ENCODE results near the gene SSTR5.

The SSTR5 gene

GRCh38 chr16:1048442-1049112, 24.0 kb upstream of the SSTR5 start:
- Histone ChIP-seq H3K27ac (ENCODE audit: low read length) (no peak overlapping the region), H3K4me3 (ENCODE audit: low read length in 2 of 2) (no peak overlapping the region), H3K27me3 (ENCODE audit: control insufficient read depth in 1 of 2, insufficient read depth in 2 of 2, low read length in 2 of 2) (peaks cover 14 to 15% of the 10 kb centered on the region in 2 donors), H3K9me3 (ENCODE audit: control insufficient read depth in 2 of 2, low read length in 2 of 2) (no peaks in the 10 kb centered on the region), H3K4me1 (ENCODE audit: control insufficient read depth, insufficient read depth, low read length) (peaks cover 9% of the 10 kb centered on the region), H3K9ac (ENCODE audit: low read length in 2 of 2) (no peak overlapping the region), H3K36me3 (ENCODE audit: control insufficient read depth in 2 of 2, insufficient read depth in 2 of 2, low read length in 2 of 2) (no peaks in the 10 kb centered on the region)

- Histone ChIP-seq H3K9me3 (ENCODE audit: control insufficient read depth in 2 of 2, low read length in 2 of 2) (no peaks in the 10 kb centered on the region), H3K4me3 (ENCODE audit: low read length in 2 of 2) (no peak overlapping the region), H3K36me3 (ENCODE audit: control insufficient read depth in 2 of 2, insufficient read depth in 2 of 2, low read length in 2 of 2) (no peaks in the 10 kb centered on the region), H3K27ac (ENCODE audit: low read length) (no peak overlapping the region), H3K9ac (ENCODE audit: low read length in 2 of 2) (no peak overlapping the region), H3K4me1 (ENCODE audit: control insufficient read depth, insufficient read depth, low read length) (peaks cover 9% of the 10 kb centered on the region), H3K27me3 (ENCODE audit: control insufficient read depth in 1 of 2, insufficient read depth in 2 of 2, low read length in 2 of 2) (peaks cover 14 to 15% of the 10 kb centered on the region in 2 donors)
Measured at GRCh38 chr16:1049113-1049975, 23.2 kb upstream of the SSTR5 start.

GRCh38 chr16:1049976-1050247, 22.6 kb upstream of the SSTR5 start:
- Histone ChIP-seq H3K4me3 (ENCODE audit: low read length in 2 of 2) (no peak overlapping the region), H3K27me3 (ENCODE audit: control insufficient read depth in 1 of 2, insufficient read depth in 2 of 2, low read length in 2 of 2) (peaks cover 15 to 16% of the 10 kb centered on the region in 2 donors), H3K36me3 (ENCODE audit: control insufficient read depth in 2 of 2, insufficient read depth in 2 of 2, low read length in 2 of 2) (no peaks in the 10 kb centered on the region), H3K9ac (ENCODE audit: low read length in 2 of 2) (no peak overlapping the region), H3K27ac (ENCODE audit: low read length) (no peak overlapping the region), H3K9me3 (ENCODE audit: control insufficient read depth in 2 of 2, low read length in 2 of 2) (no peaks in the 10 kb centered on the region), H3K4me1 (ENCODE audit: control insufficient read depth, insufficient read depth, low read length) (peaks cover 9% of the 10 kb centered on the region)

GRCh38 chr16:1050516-1050915, 22.0 kb upstream of the SSTR5 start:
- Histone ChIP-seq H3K4me3 (ENCODE audit: low read length in 2 of 2) (no peak overlapping the region), H3K27ac (ENCODE audit: low read length) (no peak overlapping the region), H3K9ac (ENCODE audit: low read length in 2 of 2) (no peak overlapping the region), H3K4me1 (ENCODE audit: control insufficient read depth, insufficient read depth, low read length) (peaks cover 9% of the 10 kb centered on the region), H3K9me3 (ENCODE audit: control insufficient read depth in 2 of 2, low read length in 2 of 2) (no peaks in the 10 kb centered on the region), H3K36me3 (ENCODE audit: control insufficient read depth in 2 of 2, insufficient read depth in 2 of 2, low read length in 2 of 2) (no peaks in the 10 kb centered on the region), H3K27me3 (ENCODE audit: control insufficient read depth in 1 of 2, insufficient read depth in 2 of 2, low read length in 2 of 2) (peaks cover 15 to 17% of the 10 kb centered on the region in 2 donors)

- Histone ChIP-seq H3K27me3 (ENCODE audit: control insufficient read depth in 1 of 2, insufficient read depth in 2 of 2, low read length in 2 of 2) (peaks cover 14% of the 10 kb centered on the region in 2 donors), H3K36me3 (ENCODE audit: control insufficient read depth in 2 of 2, insufficient read depth in 2 of 2, low read length in 2 of 2) (no peaks in the 10 kb centered on the region), H3K4me1 (ENCODE audit: control insufficient read depth, insufficient read depth, low read length) (peaks cover 9% of the 10 kb centered on the region), H3K9me3 (ENCODE audit: control insufficient read depth in 2 of 2, low read length in 2 of 2) (no peaks in the 10 kb centered on the region), H3K4me3 (ENCODE audit: low read length in 2 of 2) (no peak overlapping the region), H3K27ac (ENCODE audit: low read length) (no peak overlapping the region), H3K9ac (ENCODE audit: low read length in 2 of 2) (no peak overlapping the region)
Measured at GRCh38 chr16:1050921-1051320, 21.6 kb upstream of the SSTR5 start.

GRCh38 chr16:1051446-1051845, 21.1 kb upstream of the SSTR5 start:
- Histone ChIP-seq H3K4me3 (ENCODE audit: low read length in 2 of 2) (no peak overlapping the region), H3K4me1 (ENCODE audit: control insufficient read depth, insufficient read depth, low read length) (peaks cover 9% of the 10 kb centered on the region), H3K9me3 (ENCODE audit: control insufficient read depth in 2 of 2, low read length in 2 of 2) (no peaks in the 10 kb centered on the region), H3K27me3 (ENCODE audit: control insufficient read depth in 1 of 2, insufficient read depth in 2 of 2, low read length in 2 of 2) (peaks cover 11 to 14% of the 10 kb centered on the region in 2 donors), H3K27ac (ENCODE audit: low read length) (no peak overlapping the region), H3K9ac (ENCODE audit: low read length in 2 of 2) (no peak overlapping the region), H3K36me3 (ENCODE audit: control insufficient read depth in 2 of 2, insufficient read depth in 2 of 2, low read length in 2 of 2) (no peaks in the 10 kb centered on the region)

GRCh38 chr16:1052721-1053120, 19.8 kb upstream of the SSTR5 start:
- Histone ChIP-seq H3K9me3 (ENCODE audit: control insufficient read depth in 2 of 2, low read length in 2 of 2) (no peaks in the 10 kb centered on the region), H3K36me3 (ENCODE audit: control insufficient read depth in 2 of 2, insufficient read depth in 2 of 2, low read length in 2 of 2) (no peaks in the 10 kb centered on the region), H3K27me3 (ENCODE audit: control insufficient read depth in 1 of 2, insufficient read depth in 2 of 2, low read length in 2 of 2) (peaks cover 13 to 21% of the 10 kb centered on the region in 2 donors), H3K9ac (ENCODE audit: low read length in 2 of 2) (no peak overlapping the region), H3K4me1 (ENCODE audit: control insufficient read depth, insufficient read depth, low read length) (peaks cover 9% of the 10 kb centered on the region), H3K27ac (ENCODE audit: low read length) (no peak overlapping the region), H3K4me3 (ENCODE audit: low read length in 2 of 2) (no peak overlapping the region)

GRCh38 chr16:1053121-1053521, 19.4 kb upstream of the SSTR5 start:
- Histone ChIP-seq H3K9me3 (ENCODE audit: control insufficient read depth in 2 of 2, low read length in 2 of 2) (no peaks in the 10 kb centered on the region), H3K27me3 (ENCODE audit: control insufficient read depth in 1 of 2, insufficient read depth in 2 of 2, low read length in 2 of 2) (peaks cover 11 to 21% of the 10 kb centered on the region in 2 donors), H3K27ac (ENCODE audit: low read length) (no peak overlapping the region), H3K4me3 (ENCODE audit: low read length in 2 of 2) (no peak overlapping the region), H3K4me1 (ENCODE audit: control insufficient read depth, insufficient read depth, low read length) (peaks cover 5% of the 10 kb centered on the region), H3K9ac (ENCODE audit: low read length in 2 of 2) (no peak overlapping the region), H3K36me3 (ENCODE audit: control insufficient read depth in 2 of 2, insufficient read depth in 2 of 2, low read length in 2 of 2) (no peaks in the 10 kb centered on the region)

- H3K27ac ChIP-seq (ENCODE audit: low read length) = no peak overlapping the region
- no peaks in the 10 kb centered on the region for H3K36me3 ChIP-seq (ENCODE audit: control insufficient read depth in 2 of 2, insufficient read depth in 2 of 2, low read length in 2 of 2)
- H3K9ac ChIP-seq (ENCODE audit: low read length in 2 of 2) = no peak overlapping the region
- no peak overlapping the region for H3K4me3 ChIP-seq (ENCODE audit: low read length in 2 of 2)
- H3K27me3 ChIP-seq (ENCODE audit: control insufficient read depth in 1 of 2, insufficient read depth in 2 of 2, low read length in 2 of 2) = peaks cover 9 to 20% of the 10 kb centered on the region in 2 donors
- peaks cover 0 to under 1% of the 10 kb centered on the region in 2 donors for H3K9me3 ChIP-seq (ENCODE audit: control insufficient read depth in 2 of 2, low read length in 2 of 2)
- H3K4me1 ChIP-seq (ENCODE audit: control insufficient read depth, insufficient read depth, low read length) = no peaks in the 10 kb centered on the region
Measured at GRCh38 chr16:1053700-1054368, 18.7 kb upstream of the SSTR5 start.

GRCh38 chr16:1054660-1055556, 17.6 kb upstream of the SSTR5 start:
- H3K4me1 ChIP-seq (ENCODE audit: control insufficient read depth, insufficient read depth, low read length) = no peaks in the 10 kb centered on the region
- H3K4me3 ChIP-seq (ENCODE audit: low read length in 2 of 2) = no peak overlapping the region
- no peak overlapping the region for H3K9ac ChIP-seq (ENCODE audit: low read length in 2 of 2)
- peaks cover 9 to 20% of the 10 kb centered on the region in 2 donors for H3K27me3 ChIP-seq (ENCODE audit: control insufficient read depth in 1 of 2, insufficient read depth in 2 of 2, low read length in 2 of 2)
- H3K27ac ChIP-seq (ENCODE audit: low read length) = no peak overlapping the region
- peaks cover 3 to 5% of the 10 kb centered on the region in 2 donors for H3K9me3 ChIP-seq (ENCODE audit: control insufficient read depth in 2 of 2, low read length in 2 of 2)
- H3K36me3 ChIP-seq (ENCODE audit: control insufficient read depth in 2 of 2, insufficient read depth in 2 of 2, low read length in 2 of 2) = no peaks in the 10 kb centered on the region
